Astrocyte (in vitro differentiated cells and primary cell): Measurements from ENCODE around the gene GCK. TPM values are rescaled to one million over a fixed set of nuclear protein-coding genes. Genes with fewer than 3 reads are reported as not detected.

Source experiments
- DNase-seq: peaks from one replicate; pipeline ENCODE4 v3.0.0-alpha.2; 2010; ENCODE audit warnings: low read depth
- FAIRE-seq: peaks from 2 replicates; lab custom pipeline; 2011; peaks lifted over from hg19 to GRCh38; lab: Jason Lieb, UNC
- H2AFZ ChIP-seq: 2 replicates; pipeline ENCODE4 v1.6.0; 2012; ENCODE audit warnings: low read depth, low read length, inconsistent platforms
- H3K27ac ChIP-seq: 2 replicates; pipeline ENCODE4 v1.5.1; 2011; ENCODE audit warnings: low read depth, low read length, inconsistent platforms
- H3K27me3 ChIP-seq: 2 replicates; pipeline ENCODE4 v1.6.0; 2011; ENCODE audit warnings: low read length, inconsistent platforms; ENCODE audit not compliant: insufficient read depth
- H3K36me3 ChIP-seq: 2 replicates; pipeline ENCODE4 v1.5.1; 2011; ENCODE audit warnings: low read length, inconsistent platforms; ENCODE audit not compliant: insufficient read depth
- H3K4me1 ChIP-seq: 2 replicates; pipeline ENCODE4 v1.5.1; 2011; ENCODE audit warnings: low read length, inconsistent platforms; ENCODE audit not compliant: insufficient read depth
- H3K4me2 ChIP-seq: 2 replicates; pipeline ENCODE4 v1.6.0; 2012; ENCODE audit warnings: low read length, inconsistent platforms
- H3K4me3 ChIP-seq: 2 replicates; pipeline ENCODE4 v1.5.1; 2011; ENCODE audit warnings: low read depth, mild to moderate bottlenecking, low read length, inconsistent platforms; ENCODE audit not compliant: insufficient read depth
- H3K79me2 ChIP-seq: 2 replicates; pipeline ENCODE4 v1.6.0; 2012; ENCODE audit warnings: mild to moderate bottlenecking, low read length, inconsistent platforms; ENCODE audit not compliant: insufficient read depth
- H3K9ac ChIP-seq: 2 replicates; pipeline ENCODE4 v1.6.0; 2012; ENCODE audit warnings: mild to moderate bottlenecking, low read length, inconsistent platforms
- H3K9me3 ChIP-seq: 2 replicates; pipeline ENCODE4 v1.5.1; 2012; ENCODE audit warnings: low read depth, mild to moderate bottlenecking, low read length, inconsistent platforms; ENCODE audit not compliant: insufficient read depth
- H4K20me1 ChIP-seq: 2 replicates; pipeline ENCODE4 v1.6.0; 2012; ENCODE audit warnings: low read length, inconsistent platforms; ENCODE audit not compliant: insufficient read depth
- H3K27ac Mint-ChIP-seq: one replicate; pipeline ENCODE4 v1.8.0; 2021; ENCODE audit warnings: mild to moderate bottlenecking, mixed read lengths; ENCODE audit not compliant: unreplicated experiment
- H3K27me3 Mint-ChIP-seq: one replicate; pipeline ENCODE4 v1.8.0; 2021; ENCODE audit warnings: low read depth, mixed read lengths; ENCODE audit not compliant: unreplicated experiment
- H3K36me3 Mint-ChIP-seq: one replicate; pipeline ENCODE4 v1.8.0; 2021; ENCODE audit warnings: low read depth, mixed read lengths; ENCODE audit not compliant: unreplicated experiment
- H3K4me1 Mint-ChIP-seq: one replicate; pipeline ENCODE4 v1.8.0; 2021; ENCODE audit warnings: low read depth, mixed read lengths; ENCODE audit not compliant: unreplicated experiment
- H3K4me3 Mint-ChIP-seq: one replicate; pipeline ENCODE4 v1.8.0; 2021; ENCODE audit warnings: mild to moderate bottlenecking, moderate library complexity, mixed read lengths; ENCODE audit not compliant: unreplicated experiment
- H3K9me3 Mint-ChIP-seq: one replicate; pipeline ENCODE4 v1.8.0; 2021; ENCODE audit warnings: mild to moderate bottlenecking, mixed read lengths; ENCODE audit not compliant: unreplicated experiment
- EZH2 ChIP-seq: IDR thresholded peaks from 2 replicates; pipeline ENCODE4 v1.6.1; 2012; ENCODE audit warnings: mild to moderate bottlenecking, low read length, inconsistent platforms; ENCODE audit not compliant: insufficient read depth
- total RNA-seq: library from RNA; stranded (reverse); gene quantifications from 2 replicates; pipeline ENCODE4 v1.2.1, GENCODE V29; 2021
- TF ChIP-seq, protein P1 (sequence below): IDR thresholded peaks from 2 replicates; pipeline ENCODE4 v1.5.1; 2011; ENCODE audit warnings: low read depth, mild to moderate bottlenecking, inconsistent platforms, low read length, moderate library complexity; ENCODE audit not compliant: insufficient read depth

Gene GCK
- total RNA-seq, 1 donor from 2014 or later: not detected

DNA sequence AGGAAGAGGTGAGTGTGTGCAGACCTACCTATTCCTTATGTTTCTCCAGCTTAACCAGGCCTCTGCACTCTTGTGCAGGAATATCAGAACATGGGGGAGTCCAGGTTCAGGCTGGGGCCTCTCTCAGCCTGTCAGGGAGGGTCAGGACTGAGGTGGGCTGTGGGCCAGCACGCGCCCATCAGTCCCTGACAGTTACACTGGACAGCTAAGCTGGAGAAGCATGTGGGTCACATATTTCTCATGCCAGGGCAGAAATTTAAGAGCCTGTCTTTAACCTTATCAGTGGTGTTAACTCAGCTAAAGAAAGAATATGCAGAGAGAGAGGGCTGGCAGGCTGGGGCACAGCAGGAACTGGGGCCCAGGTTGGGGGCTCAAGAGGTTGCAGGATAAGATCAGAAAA lies 57.2 kb downstream of the GCK start:
- H3K27me3 ChIP-seq: no peaks in the 10 kb centered on the region
- H3K4me2 ChIP-seq: no peak overlapping the region
- H3K4me1 Mint-ChIP-seq: peaks cover 14% of the 10 kb centered on the region
- no peaks in the 10 kb centered on the region for H3K36me3 ChIP-seq
- H3K9me3 ChIP-seq: no peaks in the 10 kb centered on the region
- H3K27ac ChIP-seq: no peak overlapping the region
- peak overlapping the region; percentile 13 for H3K4me3 Mint-ChIP-seq
- H3K27me3 Mint-ChIP-seq: peaks cover 9% of the 10 kb centered on the region
- TF ChIP-seq, protein P1, sequence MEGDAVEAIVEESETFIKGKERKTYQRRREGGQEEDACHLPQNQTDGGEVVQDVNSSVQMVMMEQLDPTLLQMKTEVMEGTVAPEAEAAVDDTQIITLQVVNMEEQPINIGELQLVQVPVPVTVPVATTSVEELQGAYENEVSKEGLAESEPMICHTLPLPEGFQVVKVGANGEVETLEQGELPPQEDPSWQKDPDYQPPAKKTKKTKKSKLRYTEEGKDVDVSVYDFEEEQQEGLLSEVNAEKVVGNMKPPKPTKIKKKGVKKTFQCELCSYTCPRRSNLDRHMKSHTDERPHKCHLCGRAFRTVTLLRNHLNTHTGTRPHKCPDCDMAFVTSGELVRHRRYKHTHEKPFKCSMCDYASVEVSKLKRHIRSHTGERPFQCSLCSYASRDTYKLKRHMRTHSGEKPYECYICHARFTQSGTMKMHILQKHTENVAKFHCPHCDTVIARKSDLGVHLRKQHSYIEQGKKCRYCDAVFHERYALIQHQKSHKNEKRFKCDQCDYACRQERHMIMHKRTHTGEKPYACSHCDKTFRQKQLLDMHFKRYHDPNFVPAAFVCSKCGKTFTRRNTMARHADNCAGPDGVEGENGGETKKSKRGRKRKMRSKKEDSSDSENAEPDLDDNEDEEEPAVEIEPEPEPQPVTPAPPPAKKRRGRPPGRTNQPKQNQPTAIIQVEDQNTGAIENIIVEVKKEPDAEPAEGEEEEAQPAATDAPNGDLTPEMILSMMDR: no peak
- no peak for TF ChIP-seq EZH2
- H4K20me1 ChIP-seq: no peaks in the 10 kb centered on the region
- DNase-seq: no peak
- no peaks in the 10 kb centered on the region for H3K36me3 Mint-ChIP-seq
- H3K9ac ChIP-seq: no peak overlapping the region
- no peak for FAIRE-seq
- no peak overlapping the region for H3K27ac Mint-ChIP-seq
- peaks cover 9% of the 10 kb centered on the region for H3K9me3 Mint-ChIP-seq
- H3K79me2 ChIP-seq: no peaks in the 10 kb centered on the region
- H2AFZ ChIP-seq: no peak overlapping the region
- H3K4me1 ChIP-seq: no peaks in the 10 kb centered on the region
- no peak overlapping the region for H3K4me3 ChIP-seq

DNA sequence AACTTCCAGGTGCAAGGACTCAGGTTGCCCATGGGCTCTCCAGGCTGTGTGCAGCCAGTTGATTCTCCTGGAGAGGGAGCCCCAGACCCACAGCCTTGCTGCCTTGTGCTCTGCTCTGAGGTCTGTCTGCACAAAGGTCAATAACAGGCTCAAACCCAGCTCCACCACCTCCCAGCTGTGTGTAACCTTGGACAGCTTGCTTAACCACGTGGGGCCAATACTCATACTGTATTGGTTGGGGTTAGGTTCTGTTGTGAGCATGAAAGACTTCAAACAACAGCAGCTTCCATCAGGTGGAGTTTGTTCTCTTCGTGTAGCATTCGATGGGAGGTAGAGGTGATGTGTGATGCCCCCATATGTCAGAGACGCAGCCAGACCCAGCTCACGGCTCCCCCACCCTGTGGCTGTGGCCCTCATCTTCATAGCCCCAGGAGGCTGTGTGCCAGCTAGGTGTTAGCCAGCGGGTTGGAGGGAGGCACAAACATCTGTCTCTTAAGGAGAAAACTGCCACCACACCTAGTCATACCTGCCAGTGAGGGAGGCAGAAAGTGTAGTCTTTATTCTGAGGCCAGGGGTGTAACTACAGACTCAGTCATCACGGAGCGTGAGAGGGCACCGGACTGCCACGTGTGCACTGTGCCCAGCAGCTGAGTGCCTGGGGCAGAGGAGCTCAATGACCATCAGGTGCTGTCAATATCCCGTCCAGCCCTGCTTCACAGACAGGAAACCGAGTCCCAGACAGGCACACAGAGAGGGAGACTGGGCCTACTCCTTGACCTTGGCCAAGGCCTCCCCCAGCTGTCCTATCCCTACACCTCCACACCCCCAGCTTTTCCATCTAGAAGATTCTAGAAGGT lies 57.8 kb downstream of the GCK start:
- no peak for FAIRE-seq
- Histone ChIP-seq H3K9ac (no peak overlapping the region), H3K9me3 (no peaks in the 10 kb centered on the region), H3K36me3 (no peaks in the 10 kb centered on the region), H2AFZ (no peak overlapping the region), H3K4me1 (no peaks in the 10 kb centered on the region), H3K4me3 (no peak overlapping the region), H3K79me2 (no peaks in the 10 kb centered on the region), H4K20me1 (no peaks in the 10 kb centered on the region), H3K27ac (no peak overlapping the region), H3K27me3 (no peaks in the 10 kb centered on the region), H3K4me2 (no peak overlapping the region)
- Mint-ChIP-seq H3K4me1 (peaks cover 14% of the 10 kb centered on the region), H3K27me3 (peaks cover 9% of the 10 kb centered on the region), H3K36me3 (peaks cover 3% of the 10 kb centered on the region), H3K27ac (no peak overlapping the region), H3K4me3 (no peak overlapping the region), H3K9me3 (peaks cover 15% of the 10 kb centered on the region)
- no peak for DNase-seq
- TF ChIP-seq, protein P1: no peak
- TF ChIP-seq EZH2: no peak
